ENCODE results near the gene TKT.
"Not testable (repeated sequence)": the region's sequence is repeated elsewhere in the genome, so short reads cannot be mapped to it uniquely, and the experiment has no call there.

Gene TKT

DNA sequence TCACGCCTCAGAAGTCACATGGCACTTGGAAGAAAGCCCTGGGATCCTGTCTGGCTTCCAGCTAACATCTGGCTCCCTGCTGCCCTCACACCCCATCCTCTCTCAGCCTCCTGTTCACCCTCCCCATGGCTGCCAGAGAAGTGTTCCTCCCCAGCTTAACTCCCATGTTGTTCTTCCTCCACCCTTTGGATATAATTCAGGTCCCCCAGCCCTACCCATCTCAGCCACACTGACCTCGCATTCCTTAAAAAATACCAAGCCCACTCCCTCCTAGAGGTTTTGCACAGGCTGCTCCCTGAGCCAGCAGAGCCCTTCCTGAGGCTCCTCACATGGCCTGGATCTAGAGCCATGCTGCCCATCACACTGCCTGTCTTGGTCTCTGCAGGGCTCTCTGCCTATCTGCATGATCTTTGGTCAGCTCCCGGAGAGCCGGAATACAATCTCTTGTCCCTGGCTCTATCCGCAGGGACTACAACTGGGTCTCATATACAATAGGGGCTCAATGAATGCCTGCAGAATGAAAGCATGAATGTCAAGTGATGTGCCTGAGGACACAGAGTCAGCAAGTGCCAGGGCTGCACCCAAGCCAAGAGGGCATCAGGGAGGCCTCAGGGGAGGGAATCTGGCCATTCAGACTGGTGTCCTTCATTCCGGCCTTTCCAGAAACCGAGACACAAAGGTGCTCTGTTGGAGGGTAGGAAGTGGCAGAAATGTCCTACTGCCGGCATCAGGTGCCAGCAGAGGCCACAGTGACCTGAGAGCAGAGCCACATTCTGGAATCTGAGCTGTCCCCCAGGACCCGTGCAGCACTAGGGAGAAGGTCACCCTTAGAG lies 3.8 kb upstream of the TKT start:
- DNase-seq: no peak

DNA sequence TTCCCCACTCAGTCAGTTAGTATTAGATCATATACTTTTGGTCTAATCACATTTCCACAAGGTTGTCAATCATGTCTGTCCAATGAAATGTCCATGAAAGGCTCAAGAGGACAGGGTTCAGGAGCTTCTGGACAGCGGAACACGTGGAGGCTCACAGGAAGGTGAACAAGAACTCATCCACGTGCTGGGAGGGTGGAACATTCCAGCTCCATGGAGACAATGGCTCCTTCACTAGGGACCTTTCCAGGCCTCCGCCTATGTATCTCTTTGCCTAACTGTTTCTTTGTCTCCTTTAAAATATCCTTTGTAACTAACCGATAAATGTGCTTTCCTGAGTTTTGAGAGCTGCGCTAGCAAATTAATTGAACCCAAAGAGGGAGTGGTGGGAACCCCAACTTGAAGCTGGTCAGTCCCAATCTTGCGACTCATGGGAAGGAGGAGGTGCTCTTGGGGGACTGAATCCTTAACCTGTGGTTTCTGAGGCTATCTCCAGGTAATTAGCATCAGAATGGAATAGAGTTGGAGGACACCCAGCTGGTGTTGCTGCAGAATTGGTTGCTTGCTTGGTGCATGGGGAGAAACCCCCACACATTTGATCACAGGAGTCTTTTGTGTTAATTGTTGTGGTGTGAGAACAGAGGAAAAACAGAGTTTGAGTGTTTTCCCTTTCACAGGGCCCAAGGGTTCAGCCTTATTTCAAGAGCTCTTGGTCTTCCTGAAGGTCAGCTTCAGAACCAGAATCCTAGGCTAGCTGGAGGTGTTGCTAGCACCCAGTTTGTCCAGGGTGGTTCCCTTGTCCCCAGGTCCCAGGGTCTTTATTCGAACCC lies 3.0 kb upstream of the TKT start:
- DNase-seq: no peak

DNA sequence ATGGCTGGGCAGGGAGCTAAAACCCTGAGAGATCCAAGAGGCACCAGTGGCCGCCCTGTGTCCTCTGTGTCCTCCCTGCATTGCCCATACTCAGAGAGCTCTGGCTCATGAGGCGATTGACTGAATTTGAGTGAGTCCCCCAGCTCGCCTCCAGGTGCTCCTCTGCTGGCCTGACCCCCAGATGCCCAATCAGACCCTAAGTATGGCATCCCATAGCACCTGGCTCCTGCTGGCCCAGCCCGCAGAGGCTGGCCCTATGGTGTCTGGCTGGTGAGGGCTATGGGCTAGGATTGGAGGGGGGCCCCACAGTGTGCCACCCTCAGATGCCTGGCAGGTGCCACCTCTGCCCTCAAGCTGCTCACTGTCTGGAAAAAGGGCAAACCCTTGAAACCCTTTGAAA lies 1.6 kb upstream of the TKT start:
- DNase-seq: no peak

- no peak for DNase-seq
These were observed 858 bp upstream of the TKT start for GRCh38 chr3:53256704-53257055.

- DNase-seq: peak; percentile 32
These were observed 423 bp downstream of the TKT start for GRCh38 chr3:53255423-53255774.

- peak; percentile 41 for DNase-seq
These were observed 1.1 kb downstream of the TKT start for GRCh38 chr3:53254509-53255422.

DNA sequence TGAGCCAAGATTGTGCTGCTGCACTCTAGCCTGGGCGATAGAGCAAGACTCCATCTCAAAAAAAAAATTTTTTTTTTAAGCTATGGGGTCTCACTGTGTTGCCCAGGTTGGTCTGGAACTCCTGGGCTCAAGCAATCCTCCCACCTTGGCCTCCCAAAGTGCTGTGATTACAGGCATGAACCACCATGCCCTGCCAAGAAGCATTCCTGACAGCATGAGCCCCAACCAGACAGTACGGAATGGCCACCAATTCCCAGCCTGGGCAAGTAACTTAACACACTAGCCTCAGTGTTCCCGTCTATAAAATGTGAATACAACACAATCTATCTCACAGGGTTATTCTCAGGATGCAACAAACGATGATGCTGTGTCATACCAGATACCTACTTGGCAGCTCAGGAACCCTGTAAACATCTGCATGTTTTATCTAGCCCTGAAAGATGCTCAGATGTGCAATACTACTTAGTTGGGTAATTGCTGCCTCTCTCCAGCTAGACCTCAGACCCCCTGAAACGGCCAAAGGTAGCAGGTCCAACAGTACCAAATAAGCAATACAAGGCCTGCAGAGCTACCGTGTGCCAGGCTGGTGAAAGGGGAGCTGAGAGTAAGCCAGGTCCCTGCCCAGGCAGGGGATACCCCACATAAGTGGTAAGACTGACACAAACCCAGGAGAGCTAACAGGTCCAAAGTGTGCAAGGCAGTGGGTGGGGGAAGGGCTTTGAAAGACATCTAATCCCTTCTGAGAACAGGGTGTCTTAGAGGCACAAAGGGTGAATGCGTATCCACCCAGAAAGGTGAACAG lies 1.9 kb downstream of the TKT start:
- no peak for DNase-seq

DNA sequence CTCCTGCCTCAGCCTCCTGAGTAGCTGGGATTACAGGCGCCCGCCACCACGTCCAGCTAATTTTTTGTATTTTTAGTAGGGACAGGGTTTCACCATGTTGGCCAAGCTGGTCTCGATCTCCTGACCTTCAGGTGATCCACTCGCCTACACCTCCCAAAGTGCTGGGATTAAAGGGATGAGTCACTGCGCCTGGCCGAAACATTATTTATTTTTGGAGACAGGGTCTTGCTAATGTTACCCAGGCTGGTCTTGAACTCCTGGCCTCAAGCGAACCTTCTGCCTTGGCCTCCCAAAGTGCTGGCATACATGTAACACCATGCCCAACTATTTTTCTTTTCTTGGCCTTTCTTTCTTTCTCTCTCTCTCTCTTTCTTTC lies 2.9 kb downstream of the TKT start:
- not testable (repeated sequence) for DNase-seq

GRCh38 chr3:53252096-53252946 lies 3.5 kb downstream of the TKT start:
- no peak for DNase-seq

GRCh38 chr3:53250881-53251605 lies 4.8 kb downstream of the TKT start:
- DNase-seq: no peak

GRCh38 chr3:53250453-53250852 lies 5.4 kb downstream of the TKT start:
- DNase-seq: no peak

- no peak for DNase-seq
These were observed 7.7 kb downstream of the TKT start for GRCh38 chr3:53248161-53248560.

GRCh38 chr3:53247619-53248018 lies 8.2 kb downstream of the TKT start:
- no peak for DNase-seq

DNA sequence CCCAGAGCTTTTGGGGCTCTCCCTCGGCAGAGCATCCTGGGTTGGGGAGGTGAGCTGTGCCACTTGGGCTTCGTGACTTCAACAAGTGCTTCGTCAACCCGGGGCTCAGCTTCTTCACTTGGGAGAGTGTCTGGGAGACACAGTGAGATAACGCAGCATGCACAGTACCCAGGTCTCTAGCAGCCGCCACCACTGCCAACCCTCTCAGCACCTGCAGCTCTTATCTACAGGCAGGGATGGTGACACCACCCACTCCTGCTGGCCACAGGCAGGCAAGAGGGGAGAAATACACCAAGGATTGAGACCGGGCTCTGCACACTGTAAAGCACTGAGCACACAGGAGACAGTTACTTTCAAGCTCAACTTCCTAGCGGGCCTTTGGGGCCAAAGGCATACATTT lies 11.6 kb downstream of the TKT start:
- no peak for DNase-seq

DNA sequence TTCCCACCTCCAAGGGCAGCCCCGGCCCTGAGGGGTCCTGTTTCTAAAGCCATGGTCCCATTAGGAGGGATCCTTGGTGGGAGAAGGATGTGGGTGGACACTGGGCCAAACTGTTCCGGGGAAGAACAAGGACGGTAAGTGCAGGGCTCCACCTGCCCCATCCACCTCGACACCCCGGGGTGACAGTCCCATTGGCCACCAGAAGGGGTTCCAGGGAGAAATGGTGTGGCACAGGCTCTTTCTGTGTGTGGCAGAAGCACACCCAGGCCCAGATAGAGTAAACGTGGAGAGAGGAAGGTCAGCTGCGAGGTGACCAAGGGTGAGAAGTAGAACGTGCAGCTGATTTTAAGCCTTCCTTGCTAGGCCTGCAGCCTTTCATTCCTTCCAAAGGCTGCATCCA lies 12.0 kb downstream of the TKT start:
- no peak for DNase-seq

- no peak for DNase-seq
These were observed 12.7 kb downstream of the TKT start for GRCh38 chr3:53243165-53243564.

DNA sequence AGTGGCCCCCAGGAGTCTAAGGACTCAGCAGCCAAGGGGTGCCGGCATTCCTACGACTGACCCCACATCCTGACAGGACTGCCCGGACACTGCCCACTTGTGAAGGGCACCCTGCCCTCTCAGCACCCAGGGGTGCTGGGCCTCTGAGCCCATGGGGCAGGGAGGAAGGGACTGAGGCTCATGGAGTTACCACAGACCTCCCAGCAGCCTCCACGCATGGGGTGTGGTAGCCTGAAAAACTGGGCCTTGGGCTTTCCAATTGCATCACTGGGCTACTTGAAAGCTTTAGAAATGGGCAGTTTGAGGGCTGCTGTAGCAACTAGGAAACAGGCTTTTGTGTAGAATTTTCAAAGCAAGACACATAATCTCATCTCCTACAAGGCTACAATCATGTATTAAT lies 13.2 kb downstream of the TKT start:
- peak; percentile 54 for DNase-seq

DNA sequence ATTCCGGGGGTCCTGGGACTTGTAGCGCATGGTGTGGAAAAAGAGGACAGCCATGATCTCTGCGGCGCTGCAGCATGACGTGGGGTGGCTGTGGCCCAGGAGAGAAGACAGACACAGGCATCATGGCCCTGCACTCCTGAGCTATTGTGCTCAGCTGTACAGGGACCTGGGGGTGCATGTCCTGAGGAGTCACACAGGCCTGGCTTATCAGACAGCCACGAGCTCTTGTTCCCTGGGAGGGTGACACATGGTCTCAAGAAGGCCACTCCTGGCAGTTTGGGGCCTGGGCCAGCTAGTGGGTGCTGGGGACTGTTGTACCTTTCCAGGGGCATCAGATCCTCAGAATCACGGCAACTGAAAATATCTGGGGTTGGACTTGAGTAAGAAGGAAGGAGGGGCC lies 13.7 kb downstream of the TKT start:
- no peak for DNase-seq

DNA sequence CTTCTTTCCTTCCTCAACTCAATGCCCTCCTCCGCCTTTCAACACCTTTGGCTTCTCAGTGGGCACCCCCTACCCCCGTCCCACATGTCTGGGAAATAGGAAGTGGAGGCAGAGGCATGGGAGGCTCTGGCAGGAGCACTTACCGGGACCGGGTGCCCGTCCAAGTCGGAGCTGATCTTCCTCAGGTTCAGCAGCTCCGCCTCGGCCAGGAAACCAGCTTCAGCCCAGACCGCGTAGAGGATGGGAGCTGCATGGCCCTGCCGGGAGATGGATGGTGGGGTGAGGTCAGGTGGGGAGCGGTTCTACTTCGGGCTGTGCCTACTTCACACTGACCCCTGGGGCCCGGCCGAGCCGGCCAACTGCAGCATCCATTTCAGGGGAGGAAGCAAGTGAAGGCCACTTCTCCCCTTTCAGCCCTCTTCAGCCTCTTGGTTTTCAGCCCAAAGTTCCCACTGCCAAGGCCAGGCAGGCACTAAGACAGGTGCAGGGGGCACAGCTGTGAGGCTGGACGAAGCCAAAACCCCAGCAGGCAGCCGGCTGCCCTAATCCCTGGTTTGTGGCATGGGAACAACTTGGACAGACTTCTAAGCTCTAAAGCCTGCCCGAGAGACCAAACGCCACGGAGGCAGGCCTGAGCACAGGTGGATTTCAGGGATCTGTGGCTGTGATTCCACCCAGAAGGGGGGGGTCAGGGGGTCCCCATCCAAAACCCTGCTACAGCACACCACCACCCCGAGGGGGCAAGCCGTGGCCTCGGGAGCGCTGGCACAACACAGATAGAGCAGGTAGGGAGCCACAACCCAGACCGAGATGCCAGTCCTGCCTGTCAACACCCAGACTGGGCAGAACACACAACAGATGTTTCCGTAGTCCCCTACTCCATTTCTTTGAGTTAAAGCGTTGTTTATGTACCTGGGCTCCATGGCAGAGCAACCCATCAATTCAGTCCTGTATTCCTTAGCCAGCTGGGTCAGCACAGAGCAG lies 14.5 kb downstream of the TKT start:
- DNase-seq: peak; percentile 14

- DNase-seq: no peak
These were observed 16.0 kb downstream of the TKT start for GRCh38 chr3:53239800-53240199.

Measured in CD4-positive, alpha-beta T cell treated with Interleukin-15 for 1 hour (primary cell).